Measurements from ENCODE around the gene JARID2.

DNA sequence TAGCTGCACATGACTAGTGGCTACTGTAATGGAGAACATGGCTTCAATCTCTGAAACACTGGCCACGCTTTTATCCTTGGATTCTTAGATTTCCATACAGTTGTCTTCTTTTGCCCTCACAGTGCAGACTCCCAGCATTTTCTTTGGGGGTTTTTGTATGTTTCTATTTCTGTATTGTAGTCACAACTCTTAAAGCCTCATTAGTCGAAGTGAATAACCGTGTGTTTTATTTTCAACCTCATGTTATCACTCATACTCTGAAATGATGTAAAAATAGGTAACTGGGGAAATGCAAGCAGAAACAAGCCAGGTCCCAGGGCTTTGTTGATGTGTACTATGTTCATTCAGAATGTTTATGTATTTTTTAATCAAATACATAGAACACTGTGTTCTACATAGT lies 162.9 kb downstream of the JARID2 start:
- TF ChIP-seq CTCF (IDR thresholded peaks at IDR 0.05; ENCODE audit: low read length) (no peak), EZH2 (IDR thresholded peaks at IDR 0.05; ENCODE audit: borderline replicate concordance, low read length) (no peak)

Data from OCI-LY1 (cell line).